BE2C (cell line): ENCODE results near the gene CD8B.
"Not testable (repeated sequence)": the region's sequence is repeated elsewhere in the genome, so short reads cannot be mapped to it uniquely, and the experiment has no call there.

Experiments
- DNase-seq: peaks from one replicate; pipeline ENCODE4 v3.0.0-alpha.2; 2020
- H3K27me3 ChIP-seq: fragments of 250-450 bp; sonication (Bioruptor Pico); 2 replicates; pipeline ENCODE4 v1.5.1; 2020; ENCODE audit warnings: mild to moderate bottlenecking
- H3K36me3 ChIP-seq: fragments of 250-450 bp; sonication (Bioruptor Pico); 2 replicates; pipeline ENCODE4 v1.5.1; 2020; ENCODE audit warnings: mild to moderate bottlenecking
- H3K4me1 ChIP-seq: fragments of 250-450 bp; sonication (Bioruptor Pico); 2 replicates; pipeline ENCODE4 v1.5.1; 2020
- H3K4me3 ChIP-seq: 2 replicates; pipeline ENCODE4 v1.5.1; 2011; ENCODE audit warnings: low read depth, low read length
- H3K9me3 ChIP-seq: fragments of 250-450 bp; sonication (Bioruptor Pico); 2 replicates; pipeline ENCODE4 v1.5.1; 2020
- CTCF ChIP-seq: IDR thresholded peaks from 2 replicates; pipeline ENCODE4 v1.5.1; 2012; ENCODE audit warnings: mild to moderate bottlenecking, low read depth, low read length

CD8B gene

GRCh38 chr2:86842607-86843234 is 19.0 kb downstream of the CD8B start:
- H3K36me3 ChIP-seq, H3K9me3 ChIP-seq, H3K4me3 ChIP-seq, H3K27me3 ChIP-seq, H3K4me1 ChIP-seq, DNase-seq: not testable (repeated sequence)

DNA sequence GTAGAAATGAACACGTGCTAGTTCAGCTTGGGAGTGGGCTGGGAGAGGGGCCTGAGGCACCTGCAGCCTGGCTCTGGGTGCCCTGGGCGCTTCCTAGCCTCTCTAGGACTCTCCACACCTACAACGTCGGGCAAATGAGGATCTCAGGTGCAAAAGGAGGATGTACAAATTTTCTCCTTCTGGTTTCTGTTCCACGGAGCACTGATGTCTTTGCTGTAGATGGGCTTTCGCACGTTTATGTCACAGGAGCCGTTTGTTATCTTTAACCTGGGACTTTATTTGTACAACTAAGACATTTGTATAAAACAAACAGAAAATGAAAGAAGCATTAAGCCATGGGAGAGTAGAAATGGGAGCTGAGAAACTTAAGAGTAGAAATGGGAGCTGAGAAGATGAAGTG is 20.4 kb downstream of the CD8B start:
- H3K36me3 ChIP-seq, DNase-seq, H3K27me3 ChIP-seq, H3K4me3 ChIP-seq, H3K4me1 ChIP-seq, H3K9me3 ChIP-seq: not testable (repeated sequence)

DNA sequence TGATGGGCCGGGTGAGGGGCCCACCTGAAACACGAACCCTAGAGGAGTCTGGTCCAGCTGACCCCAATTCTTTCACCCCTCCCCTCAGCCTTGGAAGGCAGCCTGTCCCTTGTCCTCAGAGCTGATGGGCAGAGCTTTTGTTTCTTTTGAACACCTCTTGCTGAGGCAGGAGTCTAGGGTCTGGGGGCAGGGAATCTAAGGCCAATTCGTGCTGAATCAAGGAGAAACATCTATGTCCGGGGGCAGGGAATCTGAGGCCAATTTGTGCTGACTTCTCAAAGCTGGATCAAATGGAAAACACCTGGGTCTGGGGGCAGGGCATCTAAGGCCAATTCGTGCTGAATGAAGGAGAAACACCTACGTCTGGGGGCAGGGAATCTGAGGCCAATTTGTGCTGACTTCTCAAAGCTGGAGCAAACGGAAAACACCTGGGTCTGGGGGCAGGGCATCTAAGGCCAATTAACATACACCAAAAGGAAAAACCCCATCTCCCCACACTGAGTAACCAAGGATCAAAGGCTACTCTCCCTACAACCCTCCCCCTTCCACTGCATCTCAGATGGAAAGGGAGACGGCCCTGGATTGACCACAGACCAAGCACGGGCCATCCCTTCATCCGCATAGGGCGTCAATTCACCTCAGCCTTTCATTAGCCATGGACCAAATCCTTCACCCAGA is 21.7 kb downstream of the CD8B start:
- H3K9me3 ChIP-seq, DNase-seq, H3K4me1 ChIP-seq, H3K36me3 ChIP-seq, H3K4me3 ChIP-seq, H3K27me3 ChIP-seq: not testable (repeated sequence)

DNA sequence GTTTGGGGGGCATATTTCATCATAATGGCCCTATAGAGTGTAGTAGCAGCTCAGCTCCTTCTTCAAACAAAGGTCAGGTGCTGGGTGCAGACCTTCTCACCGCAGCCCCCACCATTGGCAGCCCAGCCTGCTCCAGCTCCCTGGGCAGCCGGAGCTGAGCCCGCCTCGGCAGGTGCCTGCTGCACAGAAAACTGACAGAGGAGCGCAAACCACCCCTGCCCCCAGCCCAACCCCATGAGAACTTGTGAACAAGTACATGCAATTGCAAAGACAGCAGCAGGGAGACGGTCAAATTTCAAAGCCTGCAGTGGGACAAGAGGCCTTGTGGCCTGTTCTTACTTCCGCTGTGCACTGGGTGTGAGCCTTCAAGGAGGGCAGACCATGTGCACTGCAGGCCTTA is 22.2 kb downstream of the CD8B start:
- not testable (repeated sequence) for H3K4me1 ChIP-seq, H3K4me3 ChIP-seq, H3K9me3 ChIP-seq, H3K36me3 ChIP-seq, H3K27me3 ChIP-seq, DNase-seq

GRCh38 chr2:86837714-86838113 is 24.0 kb downstream of the CD8B start:
- not testable (repeated sequence) for H3K4me3 ChIP-seq, DNase-seq, H3K4me1 ChIP-seq, H3K27me3 ChIP-seq, H3K9me3 ChIP-seq, H3K36me3 ChIP-seq

- H3K4me3 ChIP-seq, DNase-seq, H3K36me3 ChIP-seq, H3K27me3 ChIP-seq, H3K9me3 ChIP-seq, H3K4me1 ChIP-seq: not testable (repeated sequence)
Observed at GRCh38 chr2:86836915-86837695, 24.6 kb downstream of the CD8B start.

- H3K9me3 ChIP-seq, H3K4me1 ChIP-seq, H3K36me3 ChIP-seq, H3K27me3 ChIP-seq, DNase-seq, H3K4me3 ChIP-seq: not testable (repeated sequence)
Observed at GRCh38 chr2:86835548-86835889, 26.2 kb downstream of the CD8B start.

DNA sequence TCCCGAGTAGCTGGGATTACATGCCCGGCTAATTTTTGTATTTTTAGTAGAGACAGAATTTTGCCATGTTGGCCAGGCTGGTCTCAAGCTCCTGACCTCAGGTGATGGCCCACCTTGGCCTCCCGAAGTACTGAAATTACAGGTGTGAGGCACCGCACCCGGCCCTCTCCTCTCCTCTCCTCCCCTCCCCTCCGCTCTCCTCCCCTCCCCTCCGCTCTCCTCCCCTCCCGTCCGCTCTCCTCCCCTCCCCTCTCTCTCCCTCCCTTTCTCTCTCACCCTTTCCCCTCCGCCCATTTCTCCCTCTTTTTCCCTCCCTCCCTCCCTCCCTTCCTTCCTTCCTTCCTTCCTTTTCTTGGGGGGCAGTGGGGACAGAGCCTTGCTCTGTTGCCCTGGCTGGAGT is 28.4 kb downstream of the CD8B start:
- no peaks in the 10 kb centered on the region for H3K27me3 ChIP-seq
- H3K9me3 ChIP-seq, result no peaks in the 10 kb centered on the region
- H3K4me3 ChIP-seq, result no peak overlapping the region
- DNase-seq, result no peak
- H3K4me1 ChIP-seq, result no peaks in the 10 kb centered on the region
- TF ChIP-seq CTCF, result no peak
- no peaks in the 10 kb centered on the region for H3K36me3 ChIP-seq

GRCh38 chr2:86832334-86833096 is 29.2 kb downstream of the CD8B start:
- Histone ChIP-seq H3K27me3 (no peaks in the 10 kb centered on the region), H3K4me3 (no peak overlapping the region), H3K4me1 (no peaks in the 10 kb centered on the region), H3K36me3 (no peaks in the 10 kb centered on the region), H3K9me3 (no peaks in the 10 kb centered on the region)
- no peak for DNase-seq
- TF ChIP-seq CTCF, result no peak
